PC-3 (cell line): Measurements from ENCODE around the gene ZSCAN31. TPM values are rescaled to one million over a fixed set of nuclear protein-coding genes. Genes with fewer than 3 reads are reported as not detected.

Experiments used
- ATAC-seq: fragments of 200-7000 bp; cut with Tn5 transposase; 2 replicates; pipeline ENCODE4 v1.9.1; 2020; ENCODE audit warnings: mild to moderate bottlenecking, moderate library complexity
- BruUV-seq: library from RNA; stranded (reverse); fragments of 400-500 nt; replicated peaks from 2 replicates; lab custom pipeline; 2021; lab: Mats Ljungman, UMichigan
- CTCF ChIA-PET: fragments of 300-600 bp; sonication (Branson Sonifier 250); formaldehyde crosslinking; loops from one replicate; lab custom pipeline; 2022; ENCODE audit warnings: antibody characterized with exemption; lab: Charles Lee
- POLR2A ChIA-PET: fragments of 300-600 bp; sonication (Branson Sonifier 250); formaldehyde crosslinking; loops from one replicate; lab custom pipeline; 2022; ENCODE audit warnings: antibody characterized with exemption; ENCODE audit not compliant: unreplicated experiment; lab: Charles Lee
- DNase-seq: peaks from one replicate; pipeline ENCODE4 v3.0.0-alpha.2; 2015
- H2AFZ ChIP-seq: fragments of 300-600 bp; sonication (generic); 2 replicates; pipeline ENCODE4 v1.6.0; 2016; ENCODE audit warnings: antibody characterized with exemption, low read length
- H3F3A ChIP-seq: fragments of 300-600 bp; sonication (generic); one replicate; pipeline ENCODE4 v1.6.0; 2017; ENCODE audit warnings: antibody characterized with exemption, low read length, control low read depth, mild to moderate bottlenecking; ENCODE audit not compliant: unreplicated experiment
- H3K27ac ChIP-seq: fragments of 300-600 bp; sonication (generic); 2 replicates; pipeline ENCODE4 v1.5.1; 2016; ENCODE audit warnings: mild to moderate bottlenecking, low read length
- H3K27me3 ChIP-seq: fragments of 300-600 bp; sonication (generic); 2 replicates; pipeline ENCODE4 v1.6.1; 2016; ENCODE audit warnings: low read length, mixed read lengths
- H3K36me3 ChIP-seq: fragments of 300-600 bp; sonication (generic); 2 replicates; pipeline ENCODE4 v1.6.1; 2016; ENCODE audit warnings: low read depth, mixed run types, low read length, mixed read lengths
- H3K4me1 ChIP-seq: fragments of 300-600 bp; sonication (generic); 2 replicates; pipeline ENCODE4 v1.5.1; 2016; ENCODE audit warnings: low read length; ENCODE audit not compliant: insufficient read depth
- H3K4me2 ChIP-seq: fragments of 300-600 bp; sonication (generic); 2 replicates; pipeline ENCODE4 v1.6.0; 2016; ENCODE audit warnings: low read length
- H3K4me3 ChIP-seq: fragments of 300-600 bp; sonication (generic); 2 replicates; pipeline ENCODE4 v1.5.1; 2016; ENCODE audit warnings: mild to moderate bottlenecking, low read length, mixed read lengths
- H3K79me2 ChIP-seq: fragments of 300-600 bp; sonication (generic); 2 replicates; pipeline ENCODE4 v1.6.1; 2017; ENCODE audit warnings: low read length, mixed read lengths
- H3K9ac ChIP-seq: fragments of 300-600 bp; sonication (generic); 2 replicates; pipeline ENCODE4 v1.6.0; 2016; ENCODE audit warnings: mild to moderate bottlenecking, low read length
- H3K9me2 ChIP-seq: fragments of 300-600 bp; sonication (generic); replicated peaks from 2 replicates; pipeline ENCODE4 v1.6.1; 2016; ENCODE audit warnings: mixed run types, low read length, mixed read lengths
- H3K9me3 ChIP-seq: fragments of 300-600 bp; sonication (generic); 2 replicates; pipeline ENCODE4 v1.6.1; 2016; ENCODE audit warnings: low read length, mixed read lengths
- H4K20me1 ChIP-seq: fragments of 300-600 bp; sonication (generic); 2 replicates; pipeline ENCODE4 v1.6.1; 2016; ENCODE audit warnings: low read length, mixed read lengths
- CTCF ChIP-seq: fragments of 300-600 bp; sonication (generic); conservative IDR thresholded peaks from 2 replicates; pipeline ENCODE4 v1.5.1; 2017; ENCODE audit warnings: antibody characterized with exemption, low read depth, mild to moderate bottlenecking, low read length
- EZH2 ChIP-seq: fragments of 300-600 bp; sonication (generic); IDR thresholded peaks from one replicate; pipeline ENCODE4 v1.6.1; 2017; ENCODE audit warnings: antibody characterized with exemption, mild to moderate bottlenecking, low read length; ENCODE audit not compliant: unreplicated experiment
- EZH2phosphoT487 ChIP-seq: fragments of 300-600 bp; sonication (generic); IDR thresholded peaks from 2 replicates; pipeline ENCODE4 v1.6.1; 2018; ENCODE audit warnings: mild to moderate bottlenecking, antibody characterized with exemption, low read length, borderline replicate concordance
- intact Hi-C: fragments of 100-400 bp; cut with micrococcal nuclease; formaldehyde crosslinking; loops from 2 replicates; pipeline ENCODE4 v1.9.0; 2023
- total RNA-seq: library from RNA; depleted of rRNA; stranded (reverse); fragments of >200 nt; gene quantifications from 2 replicates; pipeline ENCODE4 v1.2.3, GENCODE V29; 2014; rRNA removed

ZSCAN31 gene
- total RNA-seq, 1 experiment from 2014 or later, result 16.9 TPM

- TF ChIP-seq EZH2phosphoT487 (no peak), EZH2 (no peak), CTCF (no peak)
- no TSS peak for BruUV-seq
- no peaks in the 10 kb centered on the region for H3K9me3 ChIP-seq
- no peak overlapping the region for H3K27ac ChIP-seq
- ChIA-PET CTCF (no interaction called here), POLR2A (no interaction called here)
- no peak overlapping the region for H3K4me2 ChIP-seq
- ATAC-seq, result no peak
- no peaks in the 10 kb centered on the region for H4K20me1 ChIP-seq
- peaks cover 16% of the 10 kb centered on the region for H3K4me1 ChIP-seq
- no peaks in the 10 kb centered on the region for H3K27me3 ChIP-seq
- H3K9ac ChIP-seq, result no peak overlapping the region
- H3K4me3 ChIP-seq, result no peak overlapping the region
- no peaks in the 10 kb centered on the region for H3F3A ChIP-seq
- no peak for DNase-seq
- peaks cover 4% of the 10 kb centered on the region; the same call in 1 of the 2 replicates for H3K36me3 ChIP-seq
- H2AFZ ChIP-seq, result no peak overlapping the region
- intact Hi-C loops, result no loop called here
- no peaks in the 10 kb centered on the region for H3K9me2 ChIP-seq
- peaks cover 12% of the 10 kb centered on the region for H3K79me2 ChIP-seq
Measured at GRCh38 chr6:28277746-28278145, 58.2 kb downstream of the ZSCAN31 start.

- intact Hi-C loops, result no loop called here
- ChIA-PET CTCF (no interaction called here), POLR2A (no interaction called here)
- no peak for ATAC-seq
- Histone ChIP-seq H4K20me1 (no peaks in the 10 kb centered on the region), H3K9me3 (no peaks in the 10 kb centered on the region), H3K4me1 (peaks cover 4% of the 10 kb centered on the region), H3K9ac (no peak overlapping the region), H3K36me3 (peaks cover 9% of the 10 kb centered on the region; the same call in 1 of the 2 replicates), H3K27ac (no peak overlapping the region), H3K9me2 (no peaks in the 10 kb centered on the region), H2AFZ (no peak overlapping the region), H3F3A (no peaks in the 10 kb centered on the region), H3K79me2 (peaks cover 8% of the 10 kb centered on the region), H3K4me3 (no peak overlapping the region), H3K4me2 (no peak overlapping the region), H3K27me3 (no peaks in the 10 kb centered on the region)
- no TSS peak for BruUV-seq
- TF ChIP-seq CTCF, result no peak
- DNase-seq, result no peak
Measured at GRCh38 chr6:28274888-28275287, 61.1 kb downstream of the ZSCAN31 start.

Other genes with a start within 250 kb of the ZSCAN31 start
- gene ZSCAN16, start 211.5 kb downstream of the ZSCAN31 start, total RNA-seq, result 4.5 and 8.1 TPM in 2 replicates
- 10.3 and 12.0 TPM in 2 replicates for gene ZKSCAN8, start 194.3 kb downstream of the ZSCAN31 start, total RNA-seq
- gene ZSCAN9, start 110.9 kb downstream of the ZSCAN31 start, total RNA-seq, result 10.8 and 11.7 TPM in 2 replicates
- gene ZKSCAN4, start 83.9 kb downstream of the ZSCAN31 start, total RNA-seq, result 2.3 and 3.7 TPM in 2 replicates
- gene NKAPL, start 76.9 kb downstream of the ZSCAN31 start, total RNA-seq, result not detected in 2 replicates
- gene ZSCAN26, start 69.0 kb downstream of the ZSCAN31 start, total RNA-seq, result 10.8 and 12.3 TPM in 2 replicates
- 6.2 and 9.0 TPM in 2 replicates for gene PGBD1, start 54.6 kb downstream of the ZSCAN31 start, total RNA-seq
- 1.9 and 2.3 TPM in 2 replicates for gene ZKSCAN3, start 13.8 kb upstream of the ZSCAN31 start, total RNA-seq
- 0.58 and 0.95 TPM in 2 replicates for gene ZSCAN12, start 63.6 kb upstream of the ZSCAN31 start, total RNA-seq
- gene ZSCAN23, start 107.3 kb upstream of the ZSCAN31 start, total RNA-seq, result 2.2 and 3.4 TPM in 2 replicates
- not detected in 2 replicates for gene GPX6, start 179.6 kb upstream of the ZSCAN31 start, total RNA-seq
- gene GPX5, start 189.7 kb upstream of the ZSCAN31 start, total RNA-seq, result not detected in 2 replicates